ENCODE measurements around the gene SFT2D1. TPM values are rescaled to one million over a fixed set of nuclear protein-coding genes. Genes with fewer than 3 reads are reported as not detected.

SFT2D1 gene
- total RNA-seq, 4 donors from 2014 or later, result 40.0 to 63.7 (median 53.8) TPM

DNA sequence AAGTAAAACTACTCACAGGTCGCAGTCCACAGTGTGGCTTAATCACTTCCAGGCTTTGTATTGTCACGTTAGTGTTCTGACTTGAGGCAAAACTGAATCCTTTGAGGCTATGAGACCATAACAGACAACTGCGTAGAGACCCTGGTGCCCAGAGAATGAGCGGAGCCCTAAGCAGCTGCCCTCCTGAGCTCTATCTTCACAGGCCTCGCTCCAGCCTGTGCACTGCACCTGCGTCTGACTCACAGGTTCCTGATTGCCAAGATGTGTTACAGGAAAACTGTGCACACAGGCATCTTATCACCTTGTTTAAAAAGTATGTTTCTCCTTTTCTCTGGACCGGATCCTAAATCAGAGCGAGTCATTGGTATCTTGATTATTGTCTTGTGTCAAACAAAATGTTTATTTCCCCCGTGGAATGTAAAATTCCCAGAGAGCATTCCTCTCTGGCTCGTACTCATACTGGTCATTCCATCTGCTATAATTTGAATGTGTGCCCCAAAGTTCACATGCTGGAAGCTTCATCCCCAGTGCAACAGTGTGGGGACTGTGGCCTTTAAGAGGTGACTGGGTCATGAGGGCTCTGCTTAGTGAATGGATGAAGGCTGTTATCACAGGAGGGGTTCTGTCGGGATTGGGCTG is 59.8 kb downstream of the SFT2D1 start:
- TF ChIP-seq, protein P1, sequence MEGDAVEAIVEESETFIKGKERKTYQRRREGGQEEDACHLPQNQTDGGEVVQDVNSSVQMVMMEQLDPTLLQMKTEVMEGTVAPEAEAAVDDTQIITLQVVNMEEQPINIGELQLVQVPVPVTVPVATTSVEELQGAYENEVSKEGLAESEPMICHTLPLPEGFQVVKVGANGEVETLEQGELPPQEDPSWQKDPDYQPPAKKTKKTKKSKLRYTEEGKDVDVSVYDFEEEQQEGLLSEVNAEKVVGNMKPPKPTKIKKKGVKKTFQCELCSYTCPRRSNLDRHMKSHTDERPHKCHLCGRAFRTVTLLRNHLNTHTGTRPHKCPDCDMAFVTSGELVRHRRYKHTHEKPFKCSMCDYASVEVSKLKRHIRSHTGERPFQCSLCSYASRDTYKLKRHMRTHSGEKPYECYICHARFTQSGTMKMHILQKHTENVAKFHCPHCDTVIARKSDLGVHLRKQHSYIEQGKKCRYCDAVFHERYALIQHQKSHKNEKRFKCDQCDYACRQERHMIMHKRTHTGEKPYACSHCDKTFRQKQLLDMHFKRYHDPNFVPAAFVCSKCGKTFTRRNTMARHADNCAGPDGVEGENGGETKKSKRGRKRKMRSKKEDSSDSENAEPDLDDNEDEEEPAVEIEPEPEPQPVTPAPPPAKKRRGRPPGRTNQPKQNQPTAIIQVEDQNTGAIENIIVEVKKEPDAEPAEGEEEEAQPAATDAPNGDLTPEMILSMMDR (IDR thresholded peaks at IDR 0.05), result no peak
- ATAC-seq (ENCODE audit: low FRiP score), result no peak
- DNase-seq (ENCODE audit: low spot score), result no peak

DNA sequence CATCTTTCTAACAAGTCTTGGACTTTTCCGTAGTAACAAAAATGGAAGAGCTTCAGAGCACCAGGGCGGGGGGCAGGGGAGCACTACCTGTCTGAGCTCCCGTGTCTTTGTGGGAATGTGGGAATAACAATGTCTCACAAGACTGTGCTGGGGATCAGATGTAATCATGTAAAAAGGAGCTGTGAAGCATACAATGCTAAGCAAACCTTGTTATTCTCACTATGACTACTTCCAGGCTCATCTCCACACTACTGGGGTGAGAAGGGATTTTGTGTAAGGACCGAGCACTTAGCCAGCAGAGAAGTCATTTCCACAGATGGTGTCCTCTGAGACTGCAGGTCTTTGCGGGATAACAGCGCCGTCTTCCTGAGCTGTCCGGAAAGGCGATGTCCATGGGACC is 61.2 kb downstream of the SFT2D1 start:
- DNase-seq (ENCODE audit: low spot score), result no peak
- no peak for ATAC-seq (ENCODE audit: low FRiP score)
- TF ChIP-seq, protein P1 (IDR thresholded peaks at IDR 0.05), result no peak

DNA sequence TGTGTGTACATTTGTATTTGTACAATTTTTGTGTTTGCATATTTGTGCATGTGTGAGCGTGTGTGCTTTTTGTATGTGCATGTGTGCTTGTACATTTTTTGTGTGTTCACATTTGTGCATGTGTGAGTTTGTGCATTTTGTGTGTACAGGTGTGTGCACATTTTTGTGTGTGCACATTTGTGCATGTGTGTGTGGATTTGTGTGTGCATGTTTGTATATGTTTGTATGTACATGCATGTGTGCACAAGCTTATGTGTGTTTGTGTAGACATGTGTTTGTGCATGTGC is 63.0 kb downstream of the SFT2D1 start:
- DNase-seq (ENCODE audit: low spot score) (no peak), ATAC-seq (ENCODE audit: low FRiP score) (no peak)
- TF ChIP-seq, protein P1 (IDR thresholded peaks at IDR 0.05), result no peak

DNA sequence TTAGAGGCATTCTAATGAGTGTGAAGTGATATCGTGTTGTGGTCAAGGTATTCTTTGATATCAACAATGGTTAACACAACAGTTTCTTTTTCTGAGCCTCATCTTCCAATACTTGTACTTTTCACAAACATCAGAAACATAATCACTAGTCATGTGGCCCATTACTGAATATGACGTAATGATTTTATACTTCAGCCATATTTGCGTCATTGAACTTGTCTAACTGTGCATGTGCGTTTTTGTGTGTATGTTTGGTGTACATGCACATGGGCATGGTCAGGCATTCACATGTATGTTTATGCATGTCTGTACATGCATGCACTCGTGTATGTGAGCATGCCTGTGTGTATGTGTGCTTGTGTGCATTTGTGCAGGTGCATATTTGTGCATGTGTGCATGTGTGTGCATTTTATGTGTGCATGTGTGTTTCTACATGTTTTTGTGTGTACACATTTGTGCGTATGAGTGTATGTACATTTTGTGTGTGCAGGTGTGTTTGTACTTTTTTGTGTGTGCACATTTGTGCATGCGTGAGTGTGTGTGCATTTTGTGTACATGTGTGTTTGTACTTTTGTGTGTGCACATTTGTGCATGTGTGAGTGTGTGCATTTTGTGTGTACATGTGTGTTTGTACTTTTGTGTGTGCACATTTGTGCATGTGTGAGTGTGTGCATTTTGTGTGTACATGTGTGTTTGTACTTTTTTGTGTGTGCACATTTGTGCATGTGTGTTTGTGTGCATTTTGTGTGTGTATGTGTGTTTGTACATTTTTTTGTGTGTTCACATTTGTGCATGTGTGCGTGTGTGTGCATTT is 63.6 kb downstream of the SFT2D1 start:
- DNase-seq (ENCODE audit: low spot score) (no peak), ATAC-seq (ENCODE audit: low FRiP score) (no peak)
- TF ChIP-seq, protein P1 (IDR thresholded peaks at IDR 0.05), result no peak

DNA sequence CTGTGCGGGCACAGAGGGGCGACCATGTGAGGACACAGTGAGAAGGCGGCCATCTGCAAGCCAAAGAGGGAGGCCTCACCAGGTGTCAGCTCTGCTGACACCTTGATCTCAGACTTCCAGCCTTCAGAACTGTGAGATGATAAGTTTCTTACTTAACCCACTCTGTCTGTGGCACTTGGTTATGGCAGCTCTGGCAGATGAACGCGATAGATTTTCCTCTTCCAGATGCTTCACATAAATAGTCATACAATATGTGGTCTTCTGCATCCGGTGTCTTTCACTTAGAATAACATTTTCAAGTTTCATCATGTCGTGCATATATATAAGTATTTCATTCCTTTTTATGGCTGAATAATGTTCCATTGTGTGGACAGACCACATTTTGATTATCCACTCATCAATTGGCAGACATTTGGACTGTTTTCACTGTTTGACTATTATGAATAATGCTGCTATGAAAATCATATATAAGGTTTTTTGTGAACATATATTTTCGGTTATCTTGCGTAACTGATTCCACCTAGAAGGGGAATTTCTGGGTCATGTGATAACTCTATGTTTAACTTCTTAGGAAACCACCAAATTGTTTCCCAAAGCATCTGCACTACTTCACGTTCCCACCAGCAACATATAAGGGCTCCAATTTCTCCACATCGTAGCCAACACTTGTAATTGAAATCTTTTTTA is 64.3 kb downstream of the SFT2D1 start:
- ATAC-seq (ENCODE audit: low FRiP score), result no peak
- DNase-seq (ENCODE audit: low spot score), result no peak
- TF ChIP-seq, protein P1 (IDR thresholded peaks at IDR 0.05), result no peak

DNA sequence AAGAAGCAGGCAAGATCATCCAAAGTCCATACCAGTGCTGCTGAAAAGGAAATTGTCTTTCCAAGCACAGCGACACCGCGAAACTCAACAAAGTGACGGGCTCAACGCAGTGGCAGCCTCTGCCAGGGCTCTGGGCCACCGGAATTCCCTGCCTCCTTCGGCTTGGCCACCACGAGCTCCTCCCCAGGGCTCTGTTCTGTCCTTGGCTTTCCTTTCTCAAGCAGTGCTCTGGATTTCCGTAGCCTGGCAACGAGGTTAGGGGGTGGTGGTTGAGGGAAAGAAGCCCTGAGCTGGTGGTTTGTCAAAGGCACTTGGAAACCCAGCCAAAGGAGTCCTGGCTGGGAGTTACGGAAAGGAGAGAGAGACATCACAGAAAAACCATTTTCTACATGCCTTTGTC is 65.3 kb downstream of the SFT2D1 start:
- DNase-seq (ENCODE audit: low spot score), result no peak
- no peak for ATAC-seq (ENCODE audit: low FRiP score)
- TF ChIP-seq, protein P1 (IDR thresholded peaks at IDR 0.05), result no peak

Measured in omental fat pad (tissue), 4 donors.